Measurements from ENCODE around the gene MKS1.

DNA sequence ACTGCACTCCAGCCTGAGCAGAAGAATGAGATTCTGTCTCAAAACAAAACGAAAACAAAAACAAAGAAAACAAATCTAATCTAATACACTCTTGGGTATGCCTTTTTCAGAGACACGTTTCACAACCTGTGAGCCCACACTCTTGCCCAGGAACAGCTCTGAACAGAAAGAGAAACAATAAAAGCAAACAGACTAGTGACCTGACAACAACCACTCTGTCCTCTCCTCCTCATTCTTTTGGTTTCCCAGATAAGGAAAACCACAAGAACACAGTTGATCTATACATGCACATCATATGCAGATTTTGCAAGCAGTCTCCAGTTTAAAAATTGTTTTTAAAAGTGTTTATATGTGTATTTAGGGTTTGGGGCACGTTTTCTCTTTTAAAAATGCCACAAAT lies 1.3 kb downstream of the MKS1 start:
- TF ChIP-seq POLR2AphosphoS5 (IDR thresholded peaks at IDR 0.05) = no peak
- TF ChIP-seq, protein P1, sequence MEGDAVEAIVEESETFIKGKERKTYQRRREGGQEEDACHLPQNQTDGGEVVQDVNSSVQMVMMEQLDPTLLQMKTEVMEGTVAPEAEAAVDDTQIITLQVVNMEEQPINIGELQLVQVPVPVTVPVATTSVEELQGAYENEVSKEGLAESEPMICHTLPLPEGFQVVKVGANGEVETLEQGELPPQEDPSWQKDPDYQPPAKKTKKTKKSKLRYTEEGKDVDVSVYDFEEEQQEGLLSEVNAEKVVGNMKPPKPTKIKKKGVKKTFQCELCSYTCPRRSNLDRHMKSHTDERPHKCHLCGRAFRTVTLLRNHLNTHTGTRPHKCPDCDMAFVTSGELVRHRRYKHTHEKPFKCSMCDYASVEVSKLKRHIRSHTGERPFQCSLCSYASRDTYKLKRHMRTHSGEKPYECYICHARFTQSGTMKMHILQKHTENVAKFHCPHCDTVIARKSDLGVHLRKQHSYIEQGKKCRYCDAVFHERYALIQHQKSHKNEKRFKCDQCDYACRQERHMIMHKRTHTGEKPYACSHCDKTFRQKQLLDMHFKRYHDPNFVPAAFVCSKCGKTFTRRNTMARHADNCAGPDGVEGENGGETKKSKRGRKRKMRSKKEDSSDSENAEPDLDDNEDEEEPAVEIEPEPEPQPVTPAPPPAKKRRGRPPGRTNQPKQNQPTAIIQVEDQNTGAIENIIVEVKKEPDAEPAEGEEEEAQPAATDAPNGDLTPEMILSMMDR (IDR thresholded peaks at IDR 0.05) = no peak
- TF ChIP-seq EP300 (IDR thresholded peaks at IDR 0.05; ENCODE audit: low read depth) = no peak
- no peak for TF ChIP-seq POLR2A (IDR thresholded peaks at IDR 0.05)
